Activated naive CD4-positive, alpha-beta T cell treated with anti-CD3 and anti-CD28 coated beads, Interleukin-2, amount 10 ng/mL, durations not matched to agents 7 days and 5 days (primary cell): ENCODE measurements around the gene MYO18A.

Source experiments
- CTCF ChIA-PET: fragments of 350-600 bp; sonication (Branson Sonifier 250); formaldehyde crosslinking; loops from one replicate; lab custom pipeline; 2021; ENCODE audit warnings: antibody characterized with exemption; lab: Charles Lee
- DNase-seq: peaks from one replicate; pipeline ENCODE4 v3.0.0-alpha.2; 2020
- H3K27ac Mint-ChIP-seq: one replicate; pipeline ENCODE4 v1.8.0; 2021; ENCODE audit warnings: mild to moderate bottlenecking, moderate library complexity, mixed read lengths
- H3K27me3 Mint-ChIP-seq: one replicate; pipeline ENCODE4 v1.8.0; 2021; ENCODE audit warnings: mild to moderate bottlenecking, mixed read lengths
- H3K36me3 Mint-ChIP-seq: one replicate; pipeline ENCODE4 v1.8.0; 2021; ENCODE audit warnings: mixed read lengths
- H3K4me1 Mint-ChIP-seq: one replicate; pipeline ENCODE4 v1.8.0; 2021; ENCODE audit warnings: mixed read lengths
- H3K4me3 Mint-ChIP-seq: one replicate; pipeline ENCODE4 v1.8.0; 2021; ENCODE audit warnings: mild to moderate bottlenecking, moderate library complexity, mixed read lengths
- H3K9me3 Mint-ChIP-seq: one replicate; pipeline ENCODE4 v1.8.0; 2021; ENCODE audit warnings: mixed read lengths

MYO18A gene

DNA sequence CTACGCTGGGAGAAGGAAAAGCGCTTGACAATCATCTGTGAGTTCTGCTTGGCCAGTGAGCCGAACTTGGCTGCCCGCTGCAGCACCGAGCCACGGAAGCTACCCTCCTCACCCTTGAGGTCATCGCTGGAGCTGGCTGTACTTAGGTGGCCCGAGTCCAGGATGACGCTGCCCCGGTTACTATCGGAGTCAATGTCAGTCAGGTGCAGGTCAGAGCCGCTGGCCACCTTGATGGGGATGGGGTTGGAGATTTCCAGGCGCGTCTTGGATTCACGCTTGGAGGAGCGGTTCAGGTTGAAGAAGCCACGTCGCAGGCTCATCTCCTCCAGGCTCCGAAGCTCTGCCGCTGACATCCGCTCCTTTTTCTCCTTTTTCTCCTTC, 13.7 kb downstream of the MYO18A start:
- DNase-seq: no peak
- H3K27me3 Mint-ChIP-seq: peaks cover 7% of the 10 kb centered on the region
- H3K4me1 Mint-ChIP-seq: no peaks in the 10 kb centered on the region
- no peak overlapping the region for H3K4me3 Mint-ChIP-seq
- H3K27ac Mint-ChIP-seq: no peak overlapping the region
- CTCF ChIA-PET: interaction anchor here (2.7 kb wide), 1 partner anchor 17 kb away, joined by 11 read pairs; no protein-coding TSS in a partner anchor
- no peaks in the 10 kb centered on the region for H3K36me3 Mint-ChIP-seq
- H3K9me3 Mint-ChIP-seq: no peaks in the 10 kb centered on the region

DNA sequence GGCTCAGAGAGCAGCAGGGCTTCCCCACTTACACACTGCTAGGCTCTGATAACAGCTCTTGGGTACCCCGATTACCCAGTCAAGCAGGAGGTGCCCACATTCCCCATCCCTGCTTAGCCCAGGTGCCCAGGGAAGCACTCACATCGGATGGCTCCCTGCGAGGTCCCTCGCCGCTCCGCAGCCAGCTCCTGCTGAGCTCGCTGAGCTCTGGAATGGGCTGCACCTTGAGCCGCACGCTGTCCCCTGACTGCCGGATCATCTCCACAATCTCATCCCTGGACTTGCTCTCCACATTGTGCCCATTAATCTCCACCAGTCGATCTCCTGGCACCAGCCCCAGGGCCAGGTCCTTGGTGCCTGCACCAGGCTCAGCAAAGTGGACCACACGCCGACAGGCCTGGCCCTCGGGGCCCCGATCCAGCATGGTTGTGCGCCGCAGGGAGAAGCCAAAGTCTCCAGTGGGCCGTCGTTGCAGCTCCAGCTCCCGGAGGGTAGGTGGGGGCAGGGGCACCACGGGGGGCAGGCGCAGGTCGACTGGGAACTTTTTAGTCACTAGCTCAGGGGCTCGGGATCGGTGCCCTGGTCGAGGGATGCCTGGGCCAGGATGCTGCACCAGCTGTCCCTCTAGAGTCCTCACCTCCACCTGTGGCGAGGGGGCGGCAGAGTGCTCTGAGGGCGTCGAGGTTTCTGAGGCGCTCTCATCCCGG, 14.2 kb downstream of the MYO18A start:
- CTCF ChIA-PET: interaction anchor here (1.4 to 2.7 kb wide), 2 partner anchors 15 to 16 kb away, joined by 6 to 11 read pairs; partner anchors contain the start of gene MYO18A
- Mint-ChIP-seq H3K36me3 (no peaks in the 10 kb centered on the region), H3K4me3 (no peak overlapping the region), H3K9me3 (no peaks in the 10 kb centered on the region), H3K4me1 (no peaks in the 10 kb centered on the region), H3K27me3 (peaks cover 7% of the 10 kb centered on the region), H3K27ac (no peak overlapping the region)
- DNase-seq: no peak

- no peaks in the 10 kb centered on the region for H3K36me3 Mint-ChIP-seq
- no peaks in the 10 kb centered on the region for H3K9me3 Mint-ChIP-seq
- CTCF ChIA-PET: interaction anchor here (1.4 to 2.7 kb wide), 2 partner anchors 15 to 16 kb away, joined by 6 to 11 read pairs; partner anchors contain the start of gene MYO18A
- H3K4me1 Mint-ChIP-seq: no peaks in the 10 kb centered on the region
- no peak overlapping the region for H3K4me3 Mint-ChIP-seq
- no peak for DNase-seq
- peaks cover 6% of the 10 kb centered on the region for H3K27me3 Mint-ChIP-seq
- no peak overlapping the region for H3K27ac Mint-ChIP-seq
Observed at GRCh38 chr17:29165261-29165660, 14.9 kb downstream of the MYO18A start.

GRCh38 chr17:29163563-29163962, 16.6 kb downstream of the MYO18A start:
- Mint-ChIP-seq H3K36me3 (no peaks in the 10 kb centered on the region), H3K27me3 (no peaks in the 10 kb centered on the region), H3K4me1 (peaks cover 13% of the 10 kb centered on the region), H3K27ac (no peak overlapping the region), H3K9me3 (no peaks in the 10 kb centered on the region), H3K4me3 (no peak overlapping the region)
- no peak for DNase-seq
- CTCF ChIA-PET: interaction anchor here (0.8 to 1.9 kb wide), 5 partner anchors 14 to 44 kb away, joined by 3 to 6 read pairs (median 4); partner anchors contain the start of gene MYO18A

- no peak for DNase-seq
- CTCF ChIA-PET: interaction anchor here (0.8 to 1.9 kb wide), 8 partner anchors 14 to 57 kb away, joined by 3 to 6 read pairs (median 4); partner anchors contain the start of gene MYO18A
- Mint-ChIP-seq H3K4me1 (peaks cover 16% of the 10 kb centered on the region), H3K4me3 (no peak overlapping the region), H3K9me3 (no peaks in the 10 kb centered on the region), H3K27me3 (no peaks in the 10 kb centered on the region), H3K36me3 (no peaks in the 10 kb centered on the region), H3K27ac (no peak overlapping the region)
Observed at GRCh38 chr17:29162909-29163341, 17.3 kb downstream of the MYO18A start.

- DNase-seq: no peak
- H3K27ac Mint-ChIP-seq: no peak overlapping the region
- peaks cover 21% of the 10 kb centered on the region for H3K4me1 Mint-ChIP-seq
- H3K36me3 Mint-ChIP-seq: no peaks in the 10 kb centered on the region
- no peaks in the 10 kb centered on the region for H3K9me3 Mint-ChIP-seq
- H3K4me3 Mint-ChIP-seq: no peak overlapping the region
- CTCF ChIA-PET: interaction anchor here (0.9 to 1.9 kb wide), 4 partner anchors 13 to 58 kb away, joined by 3 to 6 read pairs (median 4); no protein-coding TSS in a partner anchor
- H3K27me3 Mint-ChIP-seq: no peaks in the 10 kb centered on the region
Observed at GRCh38 chr17:29162082-29162908, 17.9 kb downstream of the MYO18A start.

DNA sequence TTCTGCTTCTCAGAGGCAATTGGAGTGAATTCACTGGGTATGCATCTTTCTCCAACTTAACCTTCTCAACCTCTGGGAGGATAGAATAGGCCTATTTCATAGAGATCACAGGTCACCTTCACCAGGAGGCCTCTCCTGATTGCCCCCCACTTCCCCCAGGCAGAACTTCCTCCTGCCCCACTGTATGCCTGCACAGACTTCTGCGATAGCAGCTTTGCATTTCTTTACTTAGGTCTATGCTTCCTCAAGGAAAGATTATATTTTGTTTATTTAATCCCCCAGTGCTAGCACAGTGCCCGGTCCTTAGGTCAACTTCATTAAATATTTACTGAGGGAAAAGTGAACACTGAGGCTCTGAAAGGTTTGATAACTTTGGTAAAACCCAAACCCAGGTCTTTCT, 19.9 kb downstream of the MYO18A start:
- Mint-ChIP-seq H3K4me3 (no peak overlapping the region), H3K9me3 (no peaks in the 10 kb centered on the region), H3K27me3 (no peaks in the 10 kb centered on the region), H3K27ac (no peak overlapping the region), H3K4me1 (peaks cover 26% of the 10 kb centered on the region), H3K36me3 (no peaks in the 10 kb centered on the region)
- CTCF ChIA-PET: interaction anchor here (1.5 kb wide), 1 partner anchor 20 kb away, joined by 4 read pairs; the partner anchor contains the start of gene MYO18A
- no peak for DNase-seq

DNA sequence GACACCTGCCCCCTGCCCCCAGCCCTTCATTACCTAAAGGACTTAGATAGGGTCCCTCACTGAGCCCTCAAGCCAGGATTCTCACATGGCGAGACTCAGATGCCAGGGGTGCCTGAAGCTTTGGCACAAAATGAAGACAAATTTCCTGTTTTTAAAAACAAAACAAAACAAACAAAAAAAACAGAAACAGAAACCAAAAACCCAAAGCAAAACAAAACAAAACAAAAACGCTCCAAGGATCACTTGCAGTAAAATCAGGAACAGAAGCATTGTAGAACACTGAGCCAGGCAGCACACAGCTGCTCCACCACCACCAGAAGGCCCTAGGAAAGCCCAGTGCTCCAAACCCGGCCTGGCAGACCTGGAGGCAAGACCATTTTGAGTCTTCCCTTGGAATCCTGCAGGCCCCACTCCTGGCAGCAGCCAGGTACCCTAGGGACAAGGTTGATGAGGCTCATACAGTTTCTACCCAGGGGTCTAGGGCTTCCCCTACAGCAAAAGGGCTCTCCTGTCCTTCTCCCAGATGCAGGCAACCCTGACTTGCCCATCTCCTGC, 20.8 kb downstream of the MYO18A start:
- no peaks in the 10 kb centered on the region for H3K36me3 Mint-ChIP-seq
- H3K27me3 Mint-ChIP-seq: no peaks in the 10 kb centered on the region
- no peak for DNase-seq
- H3K4me3 Mint-ChIP-seq: no peak overlapping the region
- no peaks in the 10 kb centered on the region for H3K9me3 Mint-ChIP-seq
- CTCF ChIA-PET: interaction anchor here (1.5 kb wide), 1 partner anchor 21 kb away, joined by 4 read pairs; the partner anchor contains the start of gene MYO18A
- peak overlapping the region; percentile 35 for H3K27ac Mint-ChIP-seq
- peaks cover 35% of the 10 kb centered on the region for H3K4me1 Mint-ChIP-seq

GRCh38 chr17:29158488-29159275, 21.5 kb downstream of the MYO18A start:
- Mint-ChIP-seq H3K4me1 (peaks cover 42% of the 10 kb centered on the region), H3K4me3 (no peak overlapping the region), H3K36me3 (no peaks in the 10 kb centered on the region), H3K27ac (peak overlapping the region; percentile 35), H3K9me3 (no peaks in the 10 kb centered on the region), H3K27me3 (no peaks in the 10 kb centered on the region)
- no peak for DNase-seq
- CTCF ChIA-PET: interaction anchor here (1.5 to 3.2 kb wide), 3 partner anchors 13 to 42 kb away, joined by 4 to 10 read pairs (median 8); partner anchors contain the start of gene MYO18A

GRCh38 chr17:29158096-29158487, 22.1 kb downstream of the MYO18A start:
- Mint-ChIP-seq H3K4me3 (no peak overlapping the region), H3K4me1 (peaks cover 43% of the 10 kb centered on the region)

GRCh38 chr17:29157310-29157709, 22.9 kb downstream of the MYO18A start:
- H3K9me3 Mint-ChIP-seq: no peaks in the 10 kb centered on the region
- H3K27ac Mint-ChIP-seq: no peak overlapping the region
- no peak for DNase-seq
- H3K27me3 Mint-ChIP-seq: no peaks in the 10 kb centered on the region
- no peak overlapping the region for H3K4me3 Mint-ChIP-seq
- CTCF ChIA-PET: interaction anchor here (1.1 to 3.2 kb wide), 4 partner anchors 12 to 133 kb away, joined by 3 to 10 read pairs (median 7); no protein-coding TSS in a partner anchor
- H3K4me1 Mint-ChIP-seq: peaks cover 43% of the 10 kb centered on the region
- H3K36me3 Mint-ChIP-seq: no peaks in the 10 kb centered on the region

More at GRCh38 chr17:29158096-29158487, 22.1 kb downstream of the MYO18A start:
- Mint-ChIP-seq H3K36me3 (no peaks in the 10 kb centered on the region), H3K27ac (no peak overlapping the region), H3K27me3 (no peaks in the 10 kb centered on the region), H3K9me3 (no peaks in the 10 kb centered on the region)
- CTCF ChIA-PET: interaction anchor here (2.9 to 3.2 kb wide), 2 partner anchors 13 to 41 kb away, joined by 8 to 10 read pairs; no protein-coding TSS in a partner anchor
- no peak for DNase-seq

DNA sequence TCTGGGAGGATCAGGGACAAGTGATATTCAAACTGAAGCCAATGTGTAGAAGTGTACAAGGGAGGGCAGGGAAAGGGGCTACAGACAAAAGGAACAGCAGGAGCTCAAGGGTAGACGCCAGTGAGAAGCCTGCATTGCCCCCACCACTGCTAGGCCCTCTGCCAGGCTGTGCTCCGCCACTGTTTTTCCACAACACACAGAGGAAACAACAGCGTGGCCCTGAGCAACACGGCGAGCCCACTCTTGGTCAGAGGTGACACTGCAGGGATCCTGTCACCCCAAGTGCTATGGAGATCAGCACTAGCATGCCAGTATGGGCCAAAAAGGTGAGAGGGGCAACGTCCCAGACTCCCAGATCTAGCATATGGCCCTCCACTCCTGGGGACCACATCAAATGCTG, 23.4 kb downstream of the MYO18A start:
- DNase-seq: no peak
- CTCF ChIA-PET: interaction anchor here (0.6 to 3.2 kb wide), 6 partner anchors 9 to 133 kb away, joined by 3 to 10 read pairs (median 4); no protein-coding TSS in a partner anchor
- Mint-ChIP-seq H3K4me3 (no peak overlapping the region), H3K9me3 (no peaks in the 10 kb centered on the region), H3K27ac (peak overlapping the region; percentile 42), H3K36me3 (no peaks in the 10 kb centered on the region), H3K27me3 (no peaks in the 10 kb centered on the region), H3K4me1 (peaks cover 43% of the 10 kb centered on the region)

DNA sequence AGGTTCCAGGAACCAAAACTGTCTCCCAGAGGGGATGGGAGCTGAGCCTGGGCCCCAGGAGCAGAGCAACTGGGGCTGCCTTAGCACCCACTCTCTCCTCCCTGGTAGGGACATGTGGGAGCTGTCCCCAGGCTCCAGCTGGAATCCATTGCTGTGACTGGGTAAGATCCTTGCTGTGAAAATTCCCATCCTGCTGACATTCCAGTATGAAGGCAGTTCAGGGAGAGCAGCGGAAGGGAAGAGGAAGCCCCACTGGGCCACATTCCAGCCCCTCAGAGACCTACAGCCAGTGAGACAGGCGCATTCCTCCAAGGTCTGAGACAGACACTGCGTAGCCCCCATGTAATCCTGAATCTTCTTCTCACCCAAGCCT, 24.2 kb downstream of the MYO18A start:
- H3K27ac Mint-ChIP-seq: no peak overlapping the region
- no peaks in the 10 kb centered on the region for H3K36me3 Mint-ChIP-seq
- no peaks in the 10 kb centered on the region for H3K9me3 Mint-ChIP-seq
- H3K27me3 Mint-ChIP-seq: no peaks in the 10 kb centered on the region
- peaks cover 43% of the 10 kb centered on the region for H3K4me1 Mint-ChIP-seq
- DNase-seq: no peak
- CTCF ChIA-PET: interaction anchor here (1.0 to 3.2 kb wide), 6 partner anchors 9 to 136 kb away, joined by 3 to 19 read pairs (median 6); partner anchors contain the start of gene MYO18A
- H3K4me3 Mint-ChIP-seq: no peak overlapping the region
